HG02642 (cell line): Measurements from ENCODE around the gene GYPB.
"Not testable (repeated sequence)": the region's sequence is repeated elsewhere in the genome, so short reads cannot be mapped to it uniquely, and the experiment has no call there.

Experiments
- ATAC-seq: cut with Tn5 transposase; IDR thresholded peaks from one replicate; pipeline ENCODE4 v1.9.1; 2021; ENCODE audit warnings: mild to moderate bottlenecking; ENCODE audit not compliant: unreplicated experiment, poor library complexity

The GYPB gene

DNA sequence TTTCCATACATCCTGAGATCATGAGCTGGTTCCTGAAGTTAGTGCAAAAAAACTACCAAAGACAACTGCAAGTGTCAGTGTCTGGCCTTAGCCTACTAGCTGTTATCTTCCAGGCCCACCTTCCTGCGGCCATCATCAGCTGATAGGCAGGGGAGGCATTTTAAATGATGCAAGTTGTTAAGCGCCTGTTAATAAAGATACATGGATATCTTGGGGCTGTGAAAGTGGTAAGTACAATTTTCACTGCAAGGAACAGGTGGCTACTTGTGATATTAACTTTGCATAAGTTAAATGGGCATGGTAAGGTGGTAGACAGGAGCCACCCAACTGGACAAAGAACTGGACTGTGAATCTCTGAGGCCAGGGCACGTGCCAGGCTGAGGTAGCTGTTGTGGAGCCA, at the start of gene GYPB:
GYPB (minus strand) TSS at position 104 of the 400 bp plus-strand sequence; CDS start at position 11, 93 bp downstream.
- not testable (repeated sequence) for ATAC-seq

DNA sequence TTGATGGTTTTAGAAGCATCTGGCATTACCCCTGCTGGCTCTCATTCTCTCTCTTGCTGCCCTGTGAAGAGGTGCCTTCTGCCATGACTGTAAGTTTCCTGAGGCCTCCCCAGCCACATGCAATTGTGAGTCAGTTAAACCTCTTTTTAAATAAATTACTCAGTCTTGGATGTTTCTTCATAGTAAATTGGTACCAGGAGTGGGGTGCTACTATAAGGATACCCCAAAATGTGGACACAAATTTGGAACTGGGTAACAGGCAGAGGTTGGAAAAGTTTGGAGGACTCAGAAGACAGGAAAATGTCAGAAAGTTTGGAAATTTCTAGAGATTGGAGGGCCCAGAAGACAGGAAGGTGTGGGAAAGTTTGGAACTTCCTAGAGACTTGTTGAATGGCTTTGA, 42.4 kb upstream of the GYPB start:
- ATAC-seq: not testable (repeated sequence)

- ATAC-seq: not testable (repeated sequence)
Measured at GRCh38 chr4:144060234-144060859, 41.2 kb upstream of the GYPB start.

DNA sequence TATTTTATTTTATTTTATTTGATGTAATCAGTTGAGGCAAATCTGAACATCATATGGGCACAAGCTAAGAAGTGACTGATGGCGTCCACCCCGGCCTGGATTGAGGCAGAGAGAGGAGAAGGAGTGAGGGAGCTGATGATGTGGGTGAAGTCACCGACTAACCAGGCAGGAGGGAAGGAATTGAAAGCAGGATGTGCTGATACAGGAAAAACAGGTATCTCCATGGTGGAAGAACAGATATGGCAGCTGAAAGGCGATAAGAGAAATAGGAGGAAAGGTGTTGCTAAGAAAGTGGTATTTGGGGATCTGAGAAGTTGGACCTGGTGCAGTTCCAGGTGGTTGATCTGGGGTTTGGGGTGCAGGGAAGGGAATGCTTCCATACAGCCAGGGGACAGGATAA, 37.6 kb upstream of the GYPB start:
- no peak for ATAC-seq

DNA sequence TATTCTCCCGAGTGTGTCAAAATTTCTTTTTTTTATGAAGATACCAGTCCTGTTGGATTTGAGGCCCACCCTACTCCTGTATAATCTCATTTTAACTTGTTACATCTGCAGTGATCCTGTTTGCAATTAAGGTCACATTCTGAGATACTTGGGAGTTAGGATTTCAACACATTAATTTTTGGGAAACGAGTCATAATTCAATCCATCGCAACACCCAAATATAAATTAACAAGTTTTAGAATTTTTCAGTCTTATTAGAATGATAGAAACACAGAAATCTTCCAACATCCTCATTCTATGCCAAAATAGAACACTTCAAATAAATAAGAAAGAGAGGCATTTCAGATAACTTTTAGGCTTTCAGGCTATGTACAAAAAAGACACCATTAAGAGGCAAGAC, 36.2 kb upstream of the GYPB start:
- ATAC-seq: not testable (repeated sequence)

GRCh38 chr4:144051494-144051893, 32.3 kb upstream of the GYPB start:
- ATAC-seq: not testable (repeated sequence)

DNA sequence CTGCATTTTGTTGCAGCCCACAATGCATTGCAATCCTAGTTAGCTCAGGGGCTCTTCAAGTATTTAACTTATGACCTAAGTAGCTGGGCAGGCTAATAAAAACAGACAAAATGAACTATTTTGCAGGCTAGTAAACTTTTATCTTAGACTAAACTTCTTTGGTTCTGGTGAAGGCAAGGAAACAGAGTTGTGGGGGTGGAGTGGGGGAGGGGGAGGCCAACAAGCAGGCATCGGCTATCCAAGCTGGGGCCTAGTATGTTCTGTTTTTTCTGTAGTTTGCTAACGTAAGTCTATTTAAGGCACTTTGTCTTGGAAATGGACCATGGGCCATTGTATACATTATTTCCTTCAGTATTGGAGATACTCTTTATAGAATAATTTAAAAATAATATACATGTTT, 31.5 kb upstream of the GYPB start:
- ATAC-seq: not testable (repeated sequence)

- not testable (repeated sequence) for ATAC-seq
Measured at GRCh38 chr4:144049495-144050424, 30.6 kb upstream of the GYPB start.

DNA sequence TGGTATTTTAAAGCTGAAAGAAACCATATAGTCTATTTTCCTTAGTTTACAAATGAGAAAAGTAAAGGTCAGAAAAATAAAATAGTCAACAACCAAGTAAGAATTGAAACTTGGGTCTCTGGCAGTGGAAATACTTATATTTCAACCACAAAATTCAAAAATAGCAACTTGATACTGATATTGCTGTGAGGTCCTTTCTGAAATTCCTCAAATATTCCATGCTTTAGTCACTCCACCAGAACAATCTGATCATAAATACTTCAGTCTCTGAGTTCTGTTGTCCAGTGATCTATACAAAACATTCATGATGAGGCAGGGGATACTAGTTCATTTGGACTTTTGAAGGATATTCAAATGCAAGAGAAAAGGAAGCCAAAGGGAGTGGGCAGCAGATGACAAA, 25.8 kb upstream of the GYPB start:
- ATAC-seq: not testable (repeated sequence)

GRCh38 chr4:144032580-144032979, 13.4 kb upstream of the GYPB start:
- not testable (repeated sequence) for ATAC-seq

GRCh38 chr4:144031875-144032274, 12.7 kb upstream of the GYPB start:
- not testable (repeated sequence) for ATAC-seq

GRCh38 chr4:144031369-144031768, 12.2 kb upstream of the GYPB start:
- ATAC-seq: not testable (repeated sequence)

- not testable (repeated sequence) for ATAC-seq
Measured at GRCh38 chr4:144030708-144031107, 11.5 kb upstream of the GYPB start.

- not testable (repeated sequence) for ATAC-seq
Measured at GRCh38 chr4:144026682-144027081, 7.5 kb upstream of the GYPB start.

DNA sequence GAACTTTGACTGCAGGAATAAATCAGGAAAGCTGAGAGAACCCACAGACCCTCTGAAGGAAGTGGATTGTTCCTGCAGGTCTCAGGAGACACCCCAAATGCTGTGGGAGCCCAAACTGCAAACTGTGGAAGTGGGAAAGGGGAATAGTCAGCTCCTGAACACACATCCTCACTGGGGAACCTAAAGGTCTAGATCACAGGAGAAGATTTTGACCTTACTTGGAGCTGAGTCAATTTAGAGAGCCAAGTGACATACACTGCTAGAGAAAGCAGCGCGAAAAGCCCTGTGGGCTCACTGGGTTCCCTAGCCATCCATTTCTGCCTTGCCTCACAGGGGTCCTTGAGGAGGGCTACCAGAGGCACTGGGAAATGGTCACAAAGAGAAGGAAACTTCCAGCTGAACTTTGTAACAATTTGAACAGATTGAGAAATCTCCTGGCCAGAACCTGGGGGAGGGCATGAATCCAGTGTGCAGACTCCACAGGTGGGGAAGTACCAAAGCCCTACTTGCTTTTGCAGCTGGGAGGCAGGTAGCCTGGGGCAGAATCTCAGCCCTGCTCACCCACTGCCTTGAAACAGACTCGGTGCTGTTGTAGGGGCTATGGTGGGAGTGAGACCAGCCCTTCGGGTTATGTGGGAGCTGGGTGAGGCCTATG, 5.3 kb upstream of the GYPB start:
- not testable (repeated sequence) for ATAC-seq

DNA sequence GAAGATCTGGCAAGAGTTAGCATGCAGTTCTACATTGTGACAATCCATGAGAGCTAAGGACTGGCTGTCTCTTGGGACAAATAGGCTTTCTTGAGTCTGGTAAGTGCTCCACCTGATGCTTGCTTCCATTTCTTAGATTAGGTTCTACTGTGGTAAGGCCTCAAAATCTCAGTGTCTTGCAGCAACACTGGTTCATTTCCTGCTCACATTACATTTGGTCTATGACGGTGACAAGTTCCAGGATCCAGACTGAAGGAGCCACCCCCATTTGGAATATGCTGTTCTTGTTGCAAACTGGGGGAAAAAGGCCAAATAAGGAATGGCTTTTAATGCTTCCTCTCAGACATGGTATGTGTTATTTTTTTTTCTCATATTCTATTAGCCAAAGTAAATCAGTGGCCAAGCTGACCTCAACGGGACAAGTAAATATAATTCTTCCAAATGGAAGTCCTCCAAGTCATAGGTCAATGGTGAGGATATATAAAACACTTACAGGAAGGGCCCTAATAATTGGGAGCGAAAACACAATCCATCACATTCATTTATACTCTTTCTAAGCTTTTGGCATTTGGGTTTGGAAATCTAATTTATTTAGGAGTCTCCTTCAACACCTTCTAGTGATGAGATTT, 3.7 kb upstream of the GYPB start:
- ATAC-seq: not testable (repeated sequence)

- peak; percentile 75 for ATAC-seq
Measured at GRCh38 chr4:144021336-144021990, 2.3 kb upstream of the GYPB start.

DNA sequence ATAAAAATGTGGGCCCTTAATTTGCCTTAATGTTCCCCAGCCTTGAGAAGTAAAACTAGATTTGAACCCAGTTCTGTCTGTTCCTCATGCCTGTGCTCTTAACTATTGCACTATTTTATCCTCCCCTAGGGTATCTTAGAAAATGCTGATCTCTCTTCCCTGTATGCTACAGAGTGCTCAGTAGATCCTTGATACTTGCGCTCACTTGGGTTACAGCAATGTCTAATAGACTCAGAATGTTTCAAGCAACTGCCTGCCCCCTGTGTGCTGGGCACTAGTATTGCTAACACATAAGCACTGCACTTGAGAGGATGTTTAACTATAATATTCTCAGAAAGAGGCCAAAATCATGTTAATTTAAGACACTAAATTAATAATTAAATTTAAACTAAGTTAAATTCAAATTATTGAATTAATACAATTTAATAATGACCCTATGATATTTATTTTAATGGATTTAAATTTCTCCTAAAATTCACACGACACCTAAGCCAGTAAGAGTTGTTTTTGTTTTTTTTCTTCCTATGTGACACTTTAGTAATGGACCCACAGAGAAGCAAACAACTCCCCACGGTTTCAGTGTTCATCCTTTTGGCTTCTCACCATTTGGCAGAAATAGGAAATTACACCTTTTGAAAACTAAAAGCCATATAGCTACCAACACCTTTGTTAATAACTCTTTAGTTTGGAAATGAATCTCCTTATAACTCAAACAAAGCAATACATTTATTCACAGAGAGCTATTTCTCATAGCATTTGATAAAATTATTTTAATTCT, 768 bp downstream of the GYPB start:
- ATAC-seq: not testable (repeated sequence)

DNA sequence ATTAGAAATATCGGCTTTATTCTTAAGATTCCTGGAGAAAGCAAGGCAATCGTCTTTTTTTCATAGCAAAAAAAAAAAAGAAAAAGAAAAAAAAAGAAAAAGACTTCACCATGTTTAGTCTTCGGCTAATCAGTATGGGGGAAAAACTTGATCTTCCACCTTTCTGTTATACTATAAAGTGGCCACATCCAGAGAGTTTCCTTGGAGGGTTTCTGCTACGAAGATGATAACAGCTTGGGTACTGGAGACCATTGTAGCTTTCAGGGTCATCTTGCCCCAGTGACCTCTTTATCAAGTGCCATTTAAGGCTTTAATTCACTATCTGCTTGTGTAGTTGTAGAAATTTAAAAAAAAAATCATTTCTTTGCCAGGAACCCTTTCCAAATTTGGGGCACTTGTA, 1.9 kb downstream of the GYPB start:
- ATAC-seq: not testable (repeated sequence)
